Liver (tissue), 9 donors: Measurements from ENCODE around the gene CLIP1. TPM values are rescaled to one million over a fixed set of nuclear protein-coding genes. Genes with fewer than 3 reads are reported as not detected.
"Not testable (repeated sequence)": the region's sequence is repeated elsewhere in the genome, so short reads cannot be mapped to it uniquely, and the experiment has no call there.

ENCODE experiments used
- DNase-seq: peaks from one replicate; pipeline ENCODE4 v3.0.0-alpha.2; 2017; ENCODE audit warnings: low spot score
- H3K27ac ChIP-seq, 2 donors: one replicate each; pipeline ENCODE4 v1.7.0; 2013; ENCODE audit warnings: inconsistent platforms in 2 of 2, low read length in 2 of 2, control low read depth in 1 of 2, low read depth in 1 of 2, mild to moderate bottlenecking in 1 of 2
- H3K27me3 ChIP-seq, 4 donors: one replicate each; pipeline versions ENCODE4 v1.6.1 to v1.7.0; 2013; ENCODE audit warnings: low read length in 3 of 4, inconsistent platforms in 1 of 4, mild to moderate bottlenecking in 1 of 4, moderate library complexity in 1 of 4; ENCODE audit not compliant: control insufficient read depth in 4 of 4, insufficient read depth in 4 of 4
- H3K36me3 ChIP-seq, 4 donors: one replicate each; pipeline versions ENCODE4 v1.6.1 to v1.7.0; 2013; ENCODE audit warnings: low read length in 3 of 4, mild to moderate bottlenecking in 3 of 4, low read depth in 1 of 4, moderate library complexity in 1 of 4; ENCODE audit not compliant: control insufficient read depth in 4 of 4, insufficient read depth in 3 of 4
- H3K4me1 ChIP-seq, 4 donors: one replicate each; pipeline versions ENCODE4 v1.6.1 to v1.7.0; 2013; ENCODE audit warnings: low read length in 3 of 4, mild to moderate bottlenecking in 3 of 4, moderate library complexity in 1 of 4; ENCODE audit not compliant: control insufficient read depth in 4 of 4, insufficient read depth in 4 of 4
- H3K4me3 ChIP-seq, 3 donors: one replicate each; pipeline versions ENCODE4 v1.6.1 to v1.7.0; 2013; ENCODE audit warnings: low read length in 3 of 3, control low read depth in 1 of 3, low read depth in 1 of 3, mild to moderate bottlenecking in 1 of 3
- H3K9ac ChIP-seq, 2 donors: one replicate each; pipeline ENCODE4 v1.7.0; 2013; ENCODE audit warnings: low read length in 2 of 2, mild to moderate bottlenecking in 2 of 2, moderate library complexity in 2 of 2, control low read depth in 1 of 2, low read depth in 1 of 2
- H3K9me3 ChIP-seq, 4 donors: one replicate each; pipeline versions ENCODE4 v1.6.1 to v1.7.0; 2013; ENCODE audit warnings: low read length in 3 of 4; ENCODE audit not compliant: control insufficient read depth in 4 of 4
- EGR1 ChIP-seq, 2 donors: IDR thresholded peaks; 2 replicates each; pipeline ENCODE4 v1.6.1; 2016 to 2018; ENCODE audit warnings: antibody characterized with exemption in 2 of 2, low read depth in 2 of 2
- FOXA1 ChIP-seq: IDR thresholded peaks from 2 replicates; pipeline ENCODE4 v1.6.1; 2016; ENCODE audit warnings: antibody characterized with exemption
- GABPA ChIP-seq, 2 donors: IDR thresholded peaks in 1 of 2; conservative IDR thresholded peaks in 1 of 2; 2 replicates each; pipeline ENCODE4 v1.6.1; 2016; ENCODE audit warnings: antibody characterized with exemption in 2 of 2, mild to moderate bottlenecking in 1 of 2, moderate library complexity in 1 of 2
- HNF4A ChIP-seq, 2 donors: conservative IDR thresholded peaks; 2 replicates each; pipeline ENCODE4 v1.6.1; 2016; ENCODE audit warnings: antibody characterized with exemption in 2 of 2, mild to moderate bottlenecking in 2 of 2
- HNF4G ChIP-seq: IDR thresholded peaks from 2 replicates; pipeline ENCODE4 v1.6.1; 2016; ENCODE audit warnings: antibody characterized with exemption
- JUND ChIP-seq, 2 donors: IDR thresholded peaks; 2 replicates each; pipeline ENCODE4 v1.6.1; 2016; ENCODE audit warnings: antibody characterized with exemption in 2 of 2
- NR2F2 ChIP-seq: IDR thresholded peaks from 2 replicates; pipeline ENCODE4 v1.6.1; 2016; ENCODE audit warnings: antibody characterized with exemption
- RAD21 ChIP-seq, 2 donors: IDR thresholded peaks; 2 replicates each; pipeline ENCODE4 v1.6.1; 2016; ENCODE audit warnings: antibody characterized with exemption in 2 of 2, mild to moderate bottlenecking in 2 of 2
- RXRA ChIP-seq, 2 donors: IDR thresholded peaks; 2 replicates each; pipeline ENCODE4 v1.6.1; 2017 to 2018; ENCODE audit warnings: antibody characterized with exemption in 2 of 2, mild to moderate bottlenecking in 1 of 2
- YY1 ChIP-seq: IDR thresholded peaks from 2 replicates; pipeline ENCODE4 v1.6.1; 2016; ENCODE audit warnings: antibody characterized with exemption, mild to moderate bottlenecking
- WGBS: extraction: QIAGEN DNeasy Blood & Tissue Kit; methylation state at CpG from one replicate; pipeline ENCODE4 v1.1.7; 2013; 5-methylcytosine and 5-hydroxymethylcytosine counted together
- polyA plus RNA-seq, 2 donors: library from polyadenylated mRNA; stranded (reverse) in 1 of 2; unstranded in 1 of 2; fragments of 200-250 nt in 1 of 2; fragments of >200 nt in 1 of 2; fragmentation: Nextera tagmentation in 1 of 2; extraction: Ambion mirVana in 1 of 2; gene quantifications; one replicate each; pipeline versions ENCODE4 v1.2.1 to v1.2.3, GENCODE V29; 2013 to 2015
- total RNA-seq, 2 donors: library from RNA; depleted of rRNA; stranded (reverse); fragments of >200 nt; gene quantifications; one replicate each; pipeline ENCODE4 v1.2.3, GENCODE V29; 2014
- TF ChIP-seq, protein P1 (sequence below): IDR thresholded peaks from 2 replicates; pipeline ENCODE4 v1.6.1; 2016; ENCODE audit warnings: antibody characterized with exemption, mild to moderate bottlenecking
- TF ChIP-seq, protein P2 (sequence below): IDR thresholded peaks from 2 replicates; pipeline ENCODE4 v1.6.1; 2016; ENCODE audit warnings: antibody characterized with exemption
- TF ChIP-seq, protein P3 (sequence below): fragments of 150-350 bp; IDR thresholded peaks from 2 replicates; pipeline ENCODE4 v1.5.1; 2017; ENCODE audit warnings: improper control_type of control experiment, low read depth, low read length; ENCODE audit not compliant: missing input control
- donor health status: healthy.
- donor health status: healthy.
- donor health status: healthy.
- donor health status: healthy.
- donor health status: healthy.

CLIP1 gene
- total and polyA plus RNA-seq, 4 donors = 13.0 to 41.9 (median 26.0) TPM

DNA sequence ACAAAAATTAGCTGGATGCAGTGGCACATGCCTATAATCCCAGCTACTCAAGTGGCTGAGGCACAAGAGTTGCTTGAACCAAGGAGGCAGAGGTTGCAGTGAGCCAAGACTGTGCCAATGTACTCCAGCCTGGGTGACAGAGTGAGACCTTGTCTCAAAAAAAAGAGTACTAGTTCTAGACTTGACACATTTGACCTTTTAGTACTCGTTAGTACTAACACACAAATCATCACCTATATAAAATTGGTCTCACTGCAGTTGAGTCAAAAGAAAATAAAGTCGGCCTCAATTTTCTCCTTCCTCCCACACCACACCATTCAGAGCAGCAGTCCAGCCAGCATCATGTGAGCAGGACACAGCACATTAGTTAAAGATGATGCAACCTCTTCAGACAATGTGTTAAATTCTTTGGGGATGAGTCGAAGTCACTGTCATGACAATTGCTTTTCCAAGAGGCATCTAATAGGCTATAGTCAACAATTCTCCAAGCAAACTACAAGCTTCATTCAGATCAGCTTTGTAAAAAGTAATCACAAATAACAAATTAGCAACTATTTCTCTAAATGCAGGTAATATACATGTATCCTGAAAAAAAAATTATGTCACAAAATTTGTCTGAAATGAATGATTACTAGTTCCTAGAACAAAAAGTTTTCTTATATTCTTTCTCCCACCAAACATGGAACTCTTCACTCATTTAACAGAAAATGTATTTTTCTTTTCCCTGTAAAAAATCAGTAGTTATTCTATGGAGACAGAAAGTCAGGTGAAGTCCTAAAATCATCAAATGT, 55.6 kb downstream of the CLIP1 start:
- DNase-seq = no peak
- peak overlapping the region in 1 of 2 donors; percentile 20 for H3K27ac ChIP-seq
- H3K36me3 ChIP-seq = peaks cover 0 to 32% (median 6%) of the 10 kb centered on the region in 4 donors
- no peak overlapping the region for H3K4me3 ChIP-seq
- 74% methylated on average over 3 of the region's 3 CpGs for WGBS
- H3K27me3 ChIP-seq = no peaks in the 10 kb centered on the region
- H3K9me3 ChIP-seq = no peaks in the 10 kb centered on the region
- TF ChIP-seq GABPA (IDR thresholded peaks at IDR 0.05 in 1 of 2, conservative IDR thresholded peaks at IDR 0.05 in 1 of 2) (no peak), RAD21 (IDR thresholded peaks at IDR 0.05) (no peak), RXRA (IDR thresholded peaks at IDR 0.05) (no peak), NR2F2 (no peak), FOXA1 (no peak), EGR1 (IDR thresholded peaks at IDR 0.05; ENCODE audit: low read depth in 2 of 2) (no peak), HNF4G (no peak), HNF4A (conservative IDR thresholded peaks at IDR 0.05) (no peak), JUND (IDR thresholded peaks at IDR 0.05) (peak; percentile 24 to 52), YY1 (no peak)
- TF ChIP-seq, protein P1, sequence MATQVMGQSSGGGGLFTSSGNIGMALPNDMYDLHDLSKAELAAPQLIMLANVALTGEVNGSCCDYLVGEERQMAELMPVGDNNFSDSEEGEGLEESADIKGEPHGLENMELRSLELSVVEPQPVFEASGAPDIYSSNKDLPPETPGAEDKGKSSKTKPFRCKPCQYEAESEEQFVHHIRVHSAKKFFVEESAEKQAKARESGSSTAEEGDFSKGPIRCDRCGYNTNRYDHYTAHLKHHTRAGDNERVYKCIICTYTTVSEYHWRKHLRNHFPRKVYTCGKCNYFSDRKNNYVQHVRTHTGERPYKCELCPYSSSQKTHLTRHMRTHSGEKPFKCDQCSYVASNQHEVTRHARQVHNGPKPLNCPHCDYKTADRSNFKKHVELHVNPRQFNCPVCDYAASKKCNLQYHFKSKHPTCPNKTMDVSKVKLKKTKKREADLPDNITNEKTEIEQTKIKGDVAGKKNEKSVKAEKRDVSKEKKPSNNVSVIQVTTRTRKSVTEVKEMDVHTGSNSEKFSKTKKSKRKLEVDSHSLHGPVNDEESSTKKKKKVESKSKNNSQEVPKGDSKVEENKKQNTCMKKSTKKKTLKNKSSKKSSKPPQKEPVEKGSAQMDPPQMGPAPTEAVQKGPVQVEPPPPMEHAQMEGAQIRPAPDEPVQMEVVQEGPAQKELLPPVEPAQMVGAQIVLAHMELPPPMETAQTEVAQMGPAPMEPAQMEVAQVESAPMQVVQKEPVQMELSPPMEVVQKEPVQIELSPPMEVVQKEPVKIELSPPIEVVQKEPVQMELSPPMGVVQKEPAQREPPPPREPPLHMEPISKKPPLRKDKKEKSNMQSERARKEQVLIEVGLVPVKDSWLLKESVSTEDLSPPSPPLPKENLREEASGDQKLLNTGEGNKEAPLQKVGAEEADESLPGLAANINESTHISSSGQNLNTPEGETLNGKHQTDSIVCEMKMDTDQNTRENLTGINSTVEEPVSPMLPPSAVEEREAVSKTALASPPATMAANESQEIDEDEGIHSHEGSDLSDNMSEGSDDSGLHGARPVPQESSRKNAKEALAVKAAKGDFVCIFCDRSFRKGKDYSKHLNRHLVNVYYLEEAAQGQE = no peak
- TF ChIP-seq, protein P2, sequence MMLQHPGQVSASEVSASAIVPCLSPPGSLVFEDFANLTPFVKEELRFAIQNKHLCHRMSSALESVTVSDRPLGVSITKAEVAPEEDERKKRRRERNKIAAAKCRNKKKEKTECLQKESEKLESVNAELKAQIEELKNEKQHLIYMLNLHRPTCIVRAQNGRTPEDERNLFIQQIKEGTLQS = peak; percentile 38
- TF ChIP-seq, protein P3, sequence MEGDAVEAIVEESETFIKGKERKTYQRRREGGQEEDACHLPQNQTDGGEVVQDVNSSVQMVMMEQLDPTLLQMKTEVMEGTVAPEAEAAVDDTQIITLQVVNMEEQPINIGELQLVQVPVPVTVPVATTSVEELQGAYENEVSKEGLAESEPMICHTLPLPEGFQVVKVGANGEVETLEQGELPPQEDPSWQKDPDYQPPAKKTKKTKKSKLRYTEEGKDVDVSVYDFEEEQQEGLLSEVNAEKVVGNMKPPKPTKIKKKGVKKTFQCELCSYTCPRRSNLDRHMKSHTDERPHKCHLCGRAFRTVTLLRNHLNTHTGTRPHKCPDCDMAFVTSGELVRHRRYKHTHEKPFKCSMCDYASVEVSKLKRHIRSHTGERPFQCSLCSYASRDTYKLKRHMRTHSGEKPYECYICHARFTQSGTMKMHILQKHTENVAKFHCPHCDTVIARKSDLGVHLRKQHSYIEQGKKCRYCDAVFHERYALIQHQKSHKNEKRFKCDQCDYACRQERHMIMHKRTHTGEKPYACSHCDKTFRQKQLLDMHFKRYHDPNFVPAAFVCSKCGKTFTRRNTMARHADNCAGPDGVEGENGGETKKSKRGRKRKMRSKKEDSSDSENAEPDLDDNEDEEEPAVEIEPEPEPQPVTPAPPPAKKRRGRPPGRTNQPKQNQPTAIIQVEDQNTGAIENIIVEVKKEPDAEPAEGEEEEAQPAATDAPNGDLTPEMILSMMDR = no peak
- H3K4me1 ChIP-seq = peaks cover 0 to 9% (median 2%) of the 10 kb centered on the region in 4 donors
- H3K9ac ChIP-seq = no peak overlapping the region

DNA sequence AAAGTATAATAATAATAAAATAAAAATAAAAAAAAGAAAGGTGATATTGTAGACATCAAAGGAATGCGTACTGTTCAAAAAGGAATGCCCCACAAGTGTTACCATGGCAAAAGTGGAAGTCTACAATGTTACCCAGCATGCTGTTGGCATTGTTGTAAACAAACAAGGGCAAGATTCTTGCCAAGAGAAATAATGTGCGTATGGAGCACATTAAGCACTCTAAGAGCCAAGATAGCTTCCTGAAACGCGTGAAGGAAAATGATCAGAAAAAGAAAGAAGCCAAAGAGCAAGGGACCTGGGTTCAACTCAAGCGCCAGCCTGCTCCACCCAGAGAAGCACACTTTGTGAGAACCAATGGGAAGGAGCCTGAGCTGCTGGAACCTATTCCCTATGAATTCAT, 57.2 kb downstream of the CLIP1 start:
- 63% methylated on average over 5 of the region's 5 CpGs for WGBS
- not testable (repeated sequence) for H3K4me1 ChIP-seq, H3K27me3 ChIP-seq, H3K9me3 ChIP-seq, H3K4me3 ChIP-seq, H3K27ac ChIP-seq, DNase-seq, H3K9ac ChIP-seq
- H3K36me3 ChIP-seq = peaks cover 0 to 41% (median 13%) of the 10 kb centered on the region in 4 donors
